IMR-90 (cell line): ENCODE data around the gene OLFML1. TPM values are rescaled to one million over a fixed set of nuclear protein-coding genes. Genes with fewer than 3 reads are reported as not detected.

ENCODE experiments used
- ATAC-seq: fragments of 200-7000 bp; cut with Tn5 transposase; 2 replicates; pipeline ENCODE4 v1.9.1; 2020; ENCODE audit warnings: low read depth, mild to moderate bottlenecking, moderate library complexity
- BruUV-seq: library from RNA; stranded (reverse); fragments of 400-500 nt; replicated peaks from 2 replicates; lab custom pipeline; 2021; lab: Mats Ljungman, UMichigan
- CTCF ChIA-PET: fragments of 300-600 bp; formaldehyde crosslinking; extraction: SDS; loops from one replicate; lab custom pipeline; 2021; ENCODE audit warnings: antibody characterized with exemption; lab: Yijun Ruan, JAX
- POLR2A ChIA-PET: fragments of 300-600 bp; sonication (Branson Sonifier 250); formaldehyde crosslinking; loops from one replicate; lab custom pipeline; 2022; ENCODE audit warnings: antibody characterized with exemption; ENCODE audit not compliant: unreplicated experiment; lab: Charles Lee
- DNase-seq: peaks from one replicate; pipeline ENCODE4 v3.0.0; 2013
- H2AFZ ChIP-seq: replicated peaks from 2 replicates; pipeline ENCODE3; 2013; ENCODE audit warnings: low read length, mild to moderate bottlenecking; ENCODE audit not compliant: poor library complexity
- H2AK5ac ChIP-seq: 2 replicates; pipeline ENCODE4 v1.6.1; 2013; ENCODE audit warnings: low read depth, low read length, inconsistent platforms
- H2AK9ac ChIP-seq: replicated peaks from 2 replicates; pipeline ENCODE3; 2013; ENCODE audit warnings: mild to moderate bottlenecking, low read depth, low read length, moderate library complexity; ENCODE audit not compliant: poor library complexity
- H2BK120ac ChIP-seq: 2 replicates; pipeline ENCODE4 v1.6.1; 2013; ENCODE audit warnings: low read depth, low read length, inconsistent platforms
- H2BK15ac ChIP-seq: 3 replicates; pipeline ENCODE4 v1.6.1; 2013; ENCODE audit warnings: low read depth, low read length, inconsistent platforms
- H2BK20ac ChIP-seq: 2 replicates; pipeline ENCODE4 v1.6.1; 2013; ENCODE audit warnings: low read depth, mild to moderate bottlenecking, inconsistent platforms, low read length, moderate library complexity
- H2BK5ac ChIP-seq: 2 replicates; pipeline ENCODE4 v1.6.1; 2013; ENCODE audit warnings: mild to moderate bottlenecking, low read depth, low read length, inconsistent platforms; ENCODE audit not compliant: poor library complexity, severe bottlenecking
- H3K14ac ChIP-seq: replicated peaks from 2 replicates; pipeline ENCODE4 v1.6.1; 2013; ENCODE audit warnings: low read depth, low read length, inconsistent platforms
- H3K18ac ChIP-seq: 2 replicates; pipeline ENCODE4 v1.6.1; 2013; ENCODE audit warnings: low read depth, low read length, control low read depth
- H3K23ac ChIP-seq: 2 replicates; pipeline ENCODE4 v1.6.1; 2013; ENCODE audit warnings: low read depth, low read length, inconsistent platforms
- H3K27ac ChIP-seq: 2 replicates; pipeline ENCODE4 v1.5.1; 2013; ENCODE audit warnings: mild to moderate bottlenecking, control low read depth, low read length; ENCODE audit not compliant: insufficient read depth
- H3K27me3 ChIP-seq: 2 replicates; pipeline ENCODE4 v1.6.1; 2013; ENCODE audit warnings: low read length; ENCODE audit not compliant: control insufficient read depth, insufficient read depth
- H3K36me3 ChIP-seq: 2 replicates; pipeline ENCODE4 v1.6.1; 2013; ENCODE audit warnings: low read length, mixed read lengths; ENCODE audit not compliant: control insufficient read depth, insufficient read depth
- H3K4ac ChIP-seq: 2 replicates; pipeline ENCODE4 v1.6.1; 2013; ENCODE audit warnings: low read depth, low read length, inconsistent platforms
- H3K4me1 ChIP-seq: 2 replicates; pipeline ENCODE4 v1.6.1; 2013; ENCODE audit warnings: low read length, mixed read lengths; ENCODE audit not compliant: control insufficient read depth, insufficient read depth
- H3K4me2 ChIP-seq: 2 replicates; pipeline ENCODE4 v1.6.1; 2013; ENCODE audit warnings: low read depth, mild to moderate bottlenecking, control low read depth, low read length, moderate library complexity
- H3K4me3 ChIP-seq: 2 replicates; pipeline ENCODE4 v1.5.1; 2013; ENCODE audit warnings: low read depth, mild to moderate bottlenecking, control low read depth, low read length, moderate library complexity; ENCODE audit not compliant: insufficient read depth
- H3K56ac ChIP-seq: 2 replicates; pipeline ENCODE4 v1.6.1; 2013; ENCODE audit warnings: low read length, inconsistent platforms; ENCODE audit not compliant: insufficient read depth; ENCODE audit errors: extremely low read depth
- H3K79me1 ChIP-seq, 2 experiments: 2 replicates each; pipeline ENCODE4 v1.6.1; 2013; ENCODE audit warnings: low read length in 2 of 2, inconsistent platforms in 1 of 2, low read depth in 1 of 2
- H3K9ac ChIP-seq: 2 replicates; pipeline ENCODE4 v1.6.1; 2013; ENCODE audit warnings: low read depth, low read length, control low read depth
- H3K9me1 ChIP-seq: 2 replicates; pipeline ENCODE4 v1.6.1; 2013; ENCODE audit warnings: low read length, inconsistent platforms; ENCODE audit not compliant: insufficient read depth
- H3K9me3 ChIP-seq: 2 replicates; pipeline ENCODE4 v1.6.1; 2013; ENCODE audit warnings: low read length; ENCODE audit not compliant: control insufficient read depth, insufficient read depth
- H4K20me1 ChIP-seq: 2 replicates; pipeline ENCODE4 v1.6.1; 2013; ENCODE audit warnings: low read length, inconsistent platforms; ENCODE audit not compliant: insufficient read depth
- H4K5ac ChIP-seq: 2 replicates; pipeline ENCODE4 v1.6.1; 2013; ENCODE audit warnings: mild to moderate bottlenecking, low read depth, low read length, control low read depth
- H4K8ac ChIP-seq, 2 experiments: 2 replicates each; pipeline ENCODE4 v1.6.1; 2013; ENCODE audit warnings: low read depth in 2 of 2, low read length in 2 of 2, control low read depth in 1 of 2, inconsistent platforms in 1 of 2
- H4K91ac ChIP-seq: 2 replicates; pipeline ENCODE4 v1.6.1; 2013; ENCODE audit warnings: low read depth, low read length, inconsistent platforms; ENCODE audit not compliant: insufficient read depth
- BHLHE40 ChIP-seq: fragments of 150-350 bp; IDR thresholded peaks from 2 replicates; pipeline ENCODE4 v1.6.1; 2016; ENCODE audit warnings: mild to moderate bottlenecking, low read depth, low read length
- CEBPB ChIP-seq: IDR thresholded peaks from 2 replicates; pipeline ENCODE4 v1.6.1; 2012; ENCODE audit warnings: low read depth, low read length, improper control_type of control experiment
- CHD1 ChIP-seq: IDR thresholded peaks from 2 replicates; pipeline ENCODE4 v1.6.1; 2012; ENCODE audit warnings: low read depth, low read length, improper control_type of control experiment
- FOS ChIP-seq: fragments of 150-350 bp; IDR thresholded peaks from 2 replicates; pipeline ENCODE4 v1.6.1; 2016; ENCODE audit warnings: low read depth, low read length
- MAFK ChIP-seq: IDR thresholded peaks from 2 replicates; pipeline ENCODE4 v1.6.1; 2012; ENCODE audit warnings: low read depth, low read length, improper control_type of control experiment
- MAZ ChIP-seq: IDR thresholded peaks from 2 replicates; pipeline ENCODE4 v1.6.1; 2012; ENCODE audit warnings: low read depth, mild to moderate bottlenecking, low read length, improper control_type of control experiment, moderate library complexity, borderline replicate concordance
- MXI1 ChIP-seq: IDR thresholded peaks from 2 replicates; pipeline ENCODE4 v1.6.1; 2012; ENCODE audit warnings: low read depth, mild to moderate bottlenecking, low read length, moderate library complexity, borderline replicate concordance
- NFE2L2 ChIP-seq: fragments of 150-350 bp; IDR thresholded peaks from 2 replicates; pipeline ENCODE4 v1.6.1; 2016; ENCODE audit warnings: low read depth, mild to moderate bottlenecking, low read length
- RAD21 ChIP-seq: IDR thresholded peaks from 2 replicates; pipeline ENCODE4 v1.6.1; 2012; ENCODE audit warnings: low read length, improper control_type of control experiment
- RCOR1 ChIP-seq: IDR thresholded peaks from 2 replicates; pipeline ENCODE4 v1.6.1; 2012; ENCODE audit warnings: mild to moderate bottlenecking, low read length, improper control_type of control experiment; ENCODE audit not compliant: insufficient replicate concordance
- RFX5 ChIP-seq: IDR thresholded peaks from 2 replicates; pipeline ENCODE4 v1.8.0; 2012; ENCODE audit warnings: low read depth, mild to moderate bottlenecking, low read length, moderate library complexity
- SMC3 ChIP-seq: fragments of 150-350 bp; IDR thresholded peaks from 2 replicates; pipeline ENCODE4 v1.6.1; 2016; ENCODE audit warnings: low read depth, mild to moderate bottlenecking, antibody characterized with exemption, low read length, moderate library complexity
- WGBS, 2 experiments: methylation state at CpG; one replicate each; pipeline versions ENCODE4 v1.1.5 to v1.1.7; 2013; ENCODE audit warnings: missing lambda C conversion rate in 2 of 2; ENCODE audit not compliant: insufficient read length in 1 of 2; ENCODE audit errors: extremely low coverage in 2 of 2; 5-methylcytosine and 5-hydroxymethylcytosine counted together
- dilution Hi-C: fragments of 300-500 bp; cut with HindIII; formaldehyde crosslinking; loops from one replicate; pipeline ENCODE4 v1.14.3; 2018; ENCODE audit warnings: low sequenced_read_pairs; ENCODE audit not compliant: unreplicated experiment
- in situ Hi-C: fragments of 300-500 bp; cut with MboI; formaldehyde crosslinking; loops from 3 replicates; pipeline ENCODE4 v1.14.3; 2019; ENCODE audit warnings: low sequenced_read_pairs, inconsistent platforms, mixed read lengths
- intact Hi-C: fragments of 100-400 bp; cut with micrococcal nuclease; formaldehyde crosslinking; loops from 2 replicates; pipeline ENCODE4 v1.10.0; 2022
- polyA plus RNA-seq, 3 experiments: library from polyadenylated mRNA; depleted of rRNA; stranded (reverse); fragments of >200 nt; gene quantifications; 2 replicates each; pipeline ENCODE4 v1.2.3, GENCODE V29; 2012; ENCODE audit warnings: low replicate concordance in 1 of 3
- total RNA-seq: library from RNA; depleted of rRNA; stranded (reverse); fragments of >200 nt; gene quantifications from 2 replicates; pipeline ENCODE4 v1.2.3, GENCODE V29; 2012
- TF ChIP-seq, protein P1 (sequence below): fragments of 150-350 bp; IDR thresholded peaks from 2 replicates; pipeline ENCODE4 v1.6.1; 2017; ENCODE audit warnings: mild to moderate bottlenecking, antibody characterized with exemption, low read length, low read depth
- TF ChIP-seq, protein P2 (sequence below): conservative IDR thresholded peaks from 2 replicates; pipeline ENCODE4 v1.5.1; 2012; ENCODE audit warnings: mild to moderate bottlenecking, low read depth, low read length, improper control_type of control experiment
- TF ChIP-seq, protein P3 (sequence below): fragments of 150-350 bp; IDR thresholded peaks from 2 replicates; pipeline ENCODE4 v1.6.1; 2016; ENCODE audit warnings: low read depth, mild to moderate bottlenecking, low read length, moderate library complexity, borderline replicate concordance

The OLFML1 gene
- total and polyA plus RNA-seq, 2 of the 4 experiments (the other 2 are of a cell fraction): 0.10 to 0.18 TPM

DNA sequence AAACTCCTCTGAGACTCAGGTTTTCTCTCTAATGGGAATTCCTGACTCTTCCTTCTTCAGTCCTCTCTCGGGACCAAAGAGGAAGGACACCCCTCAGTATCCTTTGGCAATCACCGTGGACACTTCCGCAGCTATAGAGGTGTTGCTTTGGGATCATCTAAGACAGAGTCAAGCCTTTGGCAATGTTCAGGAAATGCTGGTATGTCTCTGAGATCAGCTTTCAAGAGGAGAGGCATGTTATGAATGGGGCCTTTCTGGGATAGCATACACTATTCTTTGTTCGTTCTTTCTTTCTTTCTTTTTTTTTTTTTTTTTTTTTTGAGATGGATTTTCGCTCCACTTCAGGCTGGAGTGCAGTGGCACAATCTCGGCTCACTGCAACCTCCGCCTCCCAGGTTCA is 14.2 kb upstream of the OLFML1 start:
- WGBS, 2 experiments: no CpG with 5 or more reads among the region's 7 CpGs
- Histone ChIP-seq H3K4ac (no peak overlapping the region), H2BK120ac (no peak overlapping the region), H4K91ac (no peak overlapping the region), H3K23ac (no peak overlapping the region), H3K36me3 (no peaks in the 10 kb centered on the region), H2AFZ (no peak overlapping the region), H2AK5ac (no peak overlapping the region), H3K4me2 (no peak overlapping the region), H3K18ac (no peak overlapping the region), H3K4me3 (no peak overlapping the region), H2BK20ac (no peak overlapping the region), H3K9me3 (no peaks in the 10 kb centered on the region), H3K4me1 (no peaks in the 10 kb centered on the region), H3K27ac (no peak overlapping the region), H2AK9ac (no peak overlapping the region), H3K79me1 (no peaks in the 10 kb centered on the region), H3K9ac (no peak overlapping the region), H3K56ac (no peak overlapping the region), H2BK5ac (no peak overlapping the region), H4K20me1 (no peaks in the 10 kb centered on the region), H3K14ac (no peak overlapping the region), H4K8ac (no peak overlapping the region), H3K9me1 (no peaks in the 10 kb centered on the region), H4K5ac (no peak overlapping the region), H3K27me3 (no peaks in the 10 kb centered on the region), H2BK15ac (no peak overlapping the region)
- ChIA-PET CTCF (no interaction called here), POLR2A (no interaction called here)
- in situ Hi-C loops (no loop called here), dilution Hi-C loops (no loop called here), intact Hi-C loops (no loop called here)
- TF ChIP-seq FOS (no peak), BHLHE40 (no peak), CHD1 (no peak), MAFK (no peak), RFX5 (no peak), RAD21 (no peak), SMC3 (no peak), CEBPB (no peak), NFE2L2 (no peak), MAZ (no peak), RCOR1 (no peak), MXI1 (no peak)
- TF ChIP-seq, protein P1, sequence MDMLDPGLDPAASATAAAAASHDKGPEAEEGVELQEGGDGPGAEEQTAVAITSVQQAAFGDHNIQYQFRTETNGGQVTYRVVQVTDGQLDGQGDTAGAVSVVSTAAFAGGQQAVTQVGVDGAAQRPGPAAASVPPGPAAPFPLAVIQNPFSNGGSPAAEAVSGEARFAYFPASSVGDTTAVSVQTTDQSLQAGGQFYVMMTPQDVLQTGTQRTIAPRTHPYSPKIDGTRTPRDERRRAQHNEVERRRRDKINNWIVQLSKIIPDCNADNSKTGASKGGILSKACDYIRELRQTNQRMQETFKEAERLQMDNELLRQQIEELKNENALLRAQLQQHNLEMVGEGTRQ: no peak
- TF ChIP-seq, protein P2, sequence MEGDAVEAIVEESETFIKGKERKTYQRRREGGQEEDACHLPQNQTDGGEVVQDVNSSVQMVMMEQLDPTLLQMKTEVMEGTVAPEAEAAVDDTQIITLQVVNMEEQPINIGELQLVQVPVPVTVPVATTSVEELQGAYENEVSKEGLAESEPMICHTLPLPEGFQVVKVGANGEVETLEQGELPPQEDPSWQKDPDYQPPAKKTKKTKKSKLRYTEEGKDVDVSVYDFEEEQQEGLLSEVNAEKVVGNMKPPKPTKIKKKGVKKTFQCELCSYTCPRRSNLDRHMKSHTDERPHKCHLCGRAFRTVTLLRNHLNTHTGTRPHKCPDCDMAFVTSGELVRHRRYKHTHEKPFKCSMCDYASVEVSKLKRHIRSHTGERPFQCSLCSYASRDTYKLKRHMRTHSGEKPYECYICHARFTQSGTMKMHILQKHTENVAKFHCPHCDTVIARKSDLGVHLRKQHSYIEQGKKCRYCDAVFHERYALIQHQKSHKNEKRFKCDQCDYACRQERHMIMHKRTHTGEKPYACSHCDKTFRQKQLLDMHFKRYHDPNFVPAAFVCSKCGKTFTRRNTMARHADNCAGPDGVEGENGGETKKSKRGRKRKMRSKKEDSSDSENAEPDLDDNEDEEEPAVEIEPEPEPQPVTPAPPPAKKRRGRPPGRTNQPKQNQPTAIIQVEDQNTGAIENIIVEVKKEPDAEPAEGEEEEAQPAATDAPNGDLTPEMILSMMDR: no peak
- TF ChIP-seq, protein P3, sequence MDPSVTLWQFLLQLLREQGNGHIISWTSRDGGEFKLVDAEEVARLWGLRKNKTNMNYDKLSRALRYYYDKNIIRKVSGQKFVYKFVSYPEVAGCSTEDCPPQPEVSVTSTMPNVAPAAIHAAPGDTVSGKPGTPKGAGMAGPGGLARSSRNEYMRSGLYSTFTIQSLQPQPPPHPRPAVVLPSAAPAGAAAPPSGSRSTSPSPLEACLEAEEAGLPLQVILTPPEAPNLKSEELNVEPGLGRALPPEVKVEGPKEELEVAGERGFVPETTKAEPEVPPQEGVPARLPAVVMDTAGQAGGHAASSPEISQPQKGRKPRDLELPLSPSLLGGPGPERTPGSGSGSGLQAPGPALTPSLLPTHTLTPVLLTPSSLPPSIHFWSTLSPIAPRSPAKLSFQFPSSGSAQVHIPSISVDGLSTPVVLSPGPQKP: no peak
- no TSS peak for BruUV-seq
- DNase-seq: no peak
- ATAC-seq: no peak
